Activated CD8-positive, alpha-beta memory T cell treated with anti-CD3 and anti-CD28 coated beads, Interleukin-2, amount 50 U/mL, for 24 hours (primary cell): ENCODE data around the gene CNNM4.

Experiments
- DNase-seq: peaks from one replicate; pipeline ENCODE4 v3.0.0-alpha.2; 2020; ENCODE audit errors: extremely low read depth

Gene CNNM4

GRCh38 chr2:96759548-96759947 lies 1.2 kb upstream of the CNNM4 start:
- no peak for DNase-seq

GRCh38 chr2:96760986-96761832 lies 507 bp downstream of the CNNM4 start:
- DNase-seq = no peak

- no peak for DNase-seq
Measured at GRCh38 chr2:96762529-96763311, 2.0 kb downstream of the CNNM4 start.

GRCh38 chr2:96763511-96764252 lies 3.0 kb downstream of the CNNM4 start:
- no peak for DNase-seq

- DNase-seq = no peak
Measured at GRCh38 chr2:96764253-96764637, 3.5 kb downstream of the CNNM4 start.

GRCh38 chr2:96767135-96767871 lies 6.6 kb downstream of the CNNM4 start:
- no peak for DNase-seq

DNA sequence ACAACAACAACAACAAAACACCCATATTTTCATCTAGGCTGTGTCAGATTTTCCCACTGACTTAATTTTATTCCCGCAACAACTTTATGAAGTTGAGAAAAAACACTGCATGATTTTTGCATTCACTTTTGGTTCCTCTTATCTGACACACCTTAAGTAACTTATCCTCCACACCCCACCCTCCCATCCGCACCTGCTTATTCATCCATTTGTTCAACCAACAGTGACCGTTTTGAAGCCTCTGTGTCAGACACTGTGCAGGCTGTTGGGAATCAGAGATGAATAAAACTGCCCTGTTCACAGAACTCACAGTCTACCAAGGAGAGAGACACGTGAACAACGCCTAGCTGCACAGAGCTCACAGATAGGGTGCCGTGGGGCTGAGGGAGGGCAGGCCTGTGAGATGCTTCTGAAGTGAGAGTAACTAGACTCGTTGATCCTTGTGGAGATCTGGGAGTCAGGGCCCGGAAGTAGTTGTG lies 7.4 kb downstream of the CNNM4 start:
- DNase-seq = no peak

- no peak for DNase-seq
Measured at GRCh38 chr2:96769814-96770213, 9.1 kb downstream of the CNNM4 start.

GRCh38 chr2:96770442-96771202 lies 9.9 kb downstream of the CNNM4 start:
- no peak for DNase-seq

- no peak for DNase-seq
Measured at GRCh38 chr2:96771796-96772618, 11.3 kb downstream of the CNNM4 start.

DNA sequence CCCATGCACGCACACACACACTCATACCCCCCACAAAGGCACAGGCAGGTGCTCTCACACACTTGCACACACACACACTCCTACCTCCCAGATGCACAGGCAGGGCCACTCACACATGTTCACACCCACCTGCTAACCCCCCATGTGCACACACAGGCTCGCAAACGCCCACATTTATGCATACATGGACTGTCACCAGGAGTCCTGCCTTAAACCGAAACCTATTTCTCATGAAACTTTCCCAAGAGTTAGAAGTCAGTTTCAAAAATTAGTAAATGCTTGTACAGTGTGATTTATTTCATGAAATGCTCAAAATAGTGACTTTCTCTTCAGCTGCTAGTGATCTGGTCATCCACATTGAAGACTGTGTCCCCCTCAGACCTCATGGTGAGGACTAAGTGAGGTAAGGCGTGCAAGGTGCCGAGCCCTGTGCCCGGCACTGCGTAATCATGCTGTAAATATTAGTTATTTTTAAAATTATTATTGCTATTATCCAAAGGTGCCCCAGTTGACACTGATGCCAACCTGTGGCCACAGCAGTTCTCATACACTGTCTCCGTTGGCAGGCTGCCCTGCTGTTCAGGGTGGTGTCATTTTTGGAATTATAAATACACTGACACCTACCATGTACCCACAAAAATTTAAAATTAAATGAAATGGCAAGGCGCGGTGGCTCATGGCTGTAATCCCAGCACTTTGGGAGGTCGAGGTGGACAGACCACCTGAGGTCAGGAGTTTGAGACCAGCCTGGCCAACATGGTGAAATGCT lies 12.4 kb downstream of the CNNM4 start:
- DNase-seq = no peak

- no peak for DNase-seq
Measured at GRCh38 chr2:96773922-96774321, 13.2 kb downstream of the CNNM4 start.

- DNase-seq = no peak
Measured at GRCh38 chr2:96775160-96775559, 14.5 kb downstream of the CNNM4 start.

GRCh38 chr2:96783388-96783787 lies 22.7 kb downstream of the CNNM4 start:
- DNase-seq = no peak

GRCh38 chr2:96787411-96787810 lies 26.7 kb downstream of the CNNM4 start:
- DNase-seq = no peak

GRCh38 chr2:96788442-96789244 lies 27.9 kb downstream of the CNNM4 start:
- no peak for DNase-seq

DNA sequence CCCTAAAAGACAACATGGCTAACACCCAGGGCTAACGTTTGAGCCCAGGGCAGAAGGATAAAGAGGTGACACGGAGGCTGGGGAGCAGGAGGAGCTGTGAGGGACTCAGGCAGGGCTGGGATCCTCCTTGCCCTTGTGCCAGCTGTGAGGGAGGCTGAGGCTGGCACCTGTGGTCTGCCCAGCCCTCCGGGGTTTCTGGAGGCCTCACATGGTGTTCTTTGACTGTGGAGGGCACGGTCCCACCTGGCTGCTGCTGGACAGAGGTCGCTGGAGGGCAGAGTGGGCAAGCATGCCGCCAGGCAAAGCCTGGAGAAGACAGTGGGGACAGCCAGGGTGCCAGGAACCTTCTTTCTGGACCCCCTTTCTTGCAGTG lies 28.5 kb downstream of the CNNM4 start:
- no peak for DNase-seq
